HepG2 (cell line): Measurements from ENCODE around the gene TTC23L. TPM values are rescaled to one million over a fixed set of nuclear protein-coding genes. Genes with fewer than 3 reads are reported as not detected.
A peak's percentile ranks its signal among the peaks of the same experiment; 100 is the strongest.

Experiments used
- ARNTL ChIP-seq: sonication (generic); formaldehyde crosslinking; IDR thresholded peaks from 2 replicates; pipeline ENCODE4 v1.4.0; 2020; ENCODE audit warnings: mild to moderate bottlenecking, missing genetic modification reagents
- CENPBD1 ChIP-seq: sonication (generic); formaldehyde crosslinking; IDR thresholded peaks from 2 replicates; pipeline ENCODE4 v1.8.0; 2022; ENCODE audit warnings: missing genetic modification reagents, low read depth, mild to moderate bottlenecking, borderline replicate concordance
- CSRNP2 ChIP-seq: sonication (generic); formaldehyde crosslinking; conservative IDR thresholded peaks from 2 replicates; pipeline ENCODE4 v1.8.0; 2022; ENCODE audit warnings: low read depth, missing genetic modification reagents
- GZF1 ChIP-seq: sonication (generic); formaldehyde crosslinking; IDR thresholded peaks from 2 replicates; pipeline ENCODE4 v1.5.1; 2020; ENCODE audit warnings: mild to moderate bottlenecking, missing genetic modification reagents
- NCOR1 ChIP-seq: fragments of 200-600 bp; sonication (generic); IDR thresholded peaks from 2 replicates; pipeline ENCODE4 v1.7.0; 2017; ENCODE audit warnings: antibody characterized with exemption, low read length, borderline replicate concordance
- PRDM4 ChIP-seq: sonication (generic); formaldehyde crosslinking; IDR thresholded peaks from 2 replicates; pipeline ENCODE4 v1.9.0; 2021; ENCODE audit warnings: missing genetic modification reagents, borderline replicate concordance
- RBM39 ChIP-seq: fragments of 200-400 bp; formaldehyde crosslinking; IDR thresholded peaks from one replicate; pipeline ENCODE4 v1.6.1; 2018; ENCODE audit warnings: antibody characterized with exemption, mild to moderate bottlenecking, low read depth, low read length; ENCODE audit not compliant: poor library complexity, severe bottlenecking
- RXRA ChIP-seq: sonication (generic); formaldehyde crosslinking; IDR thresholded peaks from 2 replicates; pipeline ENCODE4 v1.5.1; 2020; ENCODE audit warnings: missing genetic modification reagents
- SIX4 ChIP-seq: sonication (generic); formaldehyde crosslinking; IDR thresholded peaks from 2 replicates; pipeline ENCODE4 v1.4.0; 2020; ENCODE audit warnings: missing genetic modification reagents
- ZNF10 ChIP-seq: sonication (generic); formaldehyde crosslinking; IDR thresholded peaks from 2 replicates; pipeline ENCODE4 v1.4.0; 2020; ENCODE audit warnings: mild to moderate bottlenecking, low read depth, missing genetic modification reagents, borderline replicate concordance
- ZNF12 ChIP-seq: sonication (generic); formaldehyde crosslinking; IDR thresholded peaks from 2 replicates; pipeline ENCODE4 v1.5.0; 2020; ENCODE audit warnings: missing genetic modification reagents
- ZNF180 ChIP-seq: sonication (generic); formaldehyde crosslinking; IDR thresholded peaks from 2 replicates; pipeline ENCODE4 v1.4.0; 2020; ENCODE audit warnings: low read depth, missing genetic modification reagents, borderline replicate concordance
- ZNF274 ChIP-seq: sonication (generic); formaldehyde crosslinking; IDR thresholded peaks from 2 replicates; pipeline ENCODE4 v1.5.1; 2020; ENCODE audit warnings: mild to moderate bottlenecking, missing genetic modification reagents
- ZNF30 ChIP-seq: sonication (generic); formaldehyde crosslinking; IDR thresholded peaks from 2 replicates; pipeline ENCODE4 v1.5.0; 2020; ENCODE audit warnings: mild to moderate bottlenecking, missing genetic modification reagents
- ZNF484 ChIP-seq: sonication (generic); formaldehyde crosslinking; IDR thresholded peaks from 2 replicates; pipeline ENCODE4 v1.5.1; 2020; ENCODE audit warnings: mild to moderate bottlenecking, low read depth, missing genetic modification reagents, borderline replicate concordance
- ZNF550 ChIP-seq: sonication (generic); formaldehyde crosslinking; IDR thresholded peaks from 2 replicates; pipeline ENCODE4 v1.4.0; 2020; ENCODE audit warnings: mild to moderate bottlenecking, missing genetic modification reagents, borderline replicate concordance
- ZNF564 ChIP-seq: sonication (generic); formaldehyde crosslinking; IDR thresholded peaks from 2 replicates; pipeline ENCODE4 v1.8.1; 2023; ENCODE audit warnings: mild to moderate bottlenecking, missing genetic modification reagents
- ZNF577 ChIP-seq: sonication (generic); formaldehyde crosslinking; IDR thresholded peaks from 2 replicates; pipeline ENCODE4 v1.4.0; 2020; ENCODE audit warnings: mild to moderate bottlenecking, low read depth, missing genetic modification reagents, borderline replicate concordance
- ZNF891 ChIP-seq: sonication (generic); formaldehyde crosslinking; IDR thresholded peaks from 2 replicates; pipeline ENCODE4 v1.5.0; 2020; ENCODE audit warnings: mild to moderate bottlenecking, missing genetic modification reagents
- polyA plus RNA-seq, 8 experiments: library from polyadenylated mRNA; depleted of rRNA in 3 of 8; stranded (reverse) in 7 of 8; unstranded in 1 of 8; fragments of >200 nt; fragmentation: Illumina TruSeq in 4 of 8; extraction: Trizol in 4 of 8; gene quantifications; 2 replicates each; pipeline versions ENCODE4 v1.2.1 to v1.2.3, GENCODE V29; 2011 to 2016; ENCODE audit warnings: low read depth in 4 of 8, missing spikeins in 1 of 8, mixed read lengths in 1 of 8; ENCODE audit not compliant: insufficient read depth in 1 of 8
- total RNA-seq, 5 experiments: library from RNA; depleted of rRNA; stranded (reverse); fragments of >200 nt; fragmentation: Illumina TruSeq; extraction: Trizol; gene quantifications; 2 replicates each; pipeline ENCODE4 v1.2.3, GENCODE V29; 2016; ENCODE audit warnings: low read depth in 1 of 5
- TF ChIP-seq, protein P1 (sequence below): sonication (generic); formaldehyde crosslinking; IDR thresholded peaks from 2 replicates; pipeline ENCODE4 v1.4.0; 2020; ENCODE audit warnings: mild to moderate bottlenecking, missing genetic modification reagents
- TF ChIP-seq, protein P2 (sequence below): sonication (generic); formaldehyde crosslinking; conservative IDR thresholded peaks from 2 replicates; pipeline ENCODE4 v1.8.1; 2023; ENCODE audit warnings: missing genetic modification reagents

Gene TTC23L
- total and polyA plus RNA-seq, 2 of the 13 experiments (the other 11 are each of a cell fraction or from before 2014, with no cell fraction given), result 0.37 to 1.4 TPM

DNA sequence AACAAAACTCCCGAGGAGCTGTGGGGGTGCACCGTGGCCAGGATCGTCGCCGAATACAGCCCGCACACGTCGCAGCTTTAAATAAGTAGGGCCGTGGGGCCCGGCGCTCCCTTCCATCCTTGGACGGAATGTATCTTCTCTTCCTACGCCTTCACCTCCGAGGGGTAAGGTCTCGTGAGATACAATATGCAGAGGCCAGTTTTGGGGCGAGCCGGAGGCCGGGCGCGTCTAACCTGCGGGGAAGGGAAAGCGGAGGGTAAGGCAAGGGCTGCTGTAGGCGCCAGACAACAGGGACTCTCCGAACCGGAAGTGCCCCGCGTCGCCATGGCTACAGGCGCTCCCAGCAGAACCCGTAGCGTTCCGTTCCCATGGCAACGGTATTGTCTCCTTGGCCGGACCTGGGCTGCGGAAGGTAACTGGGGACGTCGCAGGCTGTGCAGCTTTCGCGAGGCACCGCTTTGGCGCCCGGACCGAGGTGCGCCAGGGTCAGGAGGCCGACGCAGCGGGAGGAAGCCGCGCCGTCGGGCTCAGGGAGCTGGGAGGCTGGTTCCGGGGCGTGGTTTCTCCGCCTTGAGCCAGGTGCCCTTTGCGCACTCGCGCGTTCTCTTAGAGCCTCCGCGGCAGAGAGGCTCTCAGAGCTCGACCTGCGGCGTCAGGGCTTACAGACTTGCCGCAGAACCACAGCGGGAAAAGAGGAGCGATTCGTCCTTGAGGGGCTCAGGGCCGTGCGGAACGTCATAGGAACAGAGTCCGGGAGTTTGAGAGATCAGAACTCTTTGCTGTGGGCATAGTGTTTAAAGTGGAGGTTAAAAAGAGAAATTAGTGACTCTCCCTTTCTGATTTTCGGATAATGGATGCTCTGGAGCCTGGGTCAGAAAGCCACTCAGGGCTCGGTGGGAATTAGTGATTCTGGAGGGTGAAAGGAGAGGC, at the start of gene TTC23L (continued):
- TF ChIP-seq ZNF577 (CRISPR knock-in tag) (no peak), ZNF30 (no peak), ZNF180 (CRISPR knock-in tag) (peak; percentile 76; the same call in 1 of the 2 replicates), GZF1 (CRISPR knock-in tag) (peak; percentile 36; the same call in 1 of the 2 replicates), RBM39 (peak; percentile 72), RXRA (CRISPR knock-in tag) (peak; percentile 90), ZNF12 (CRISPR knock-in tag) (peak; percentile 37; the same call in 1 of the 2 replicates), ZNF891 (CRISPR knock-in tag) (0 out of 2 replicates have a peak, but pooled peaks have one; percentile 70), CENPBD1 (CRISPR knock-in tag) (0 out of 2 replicates have a peak, but pooled peaks have one; percentile 77), ZNF10 (CRISPR knock-in tag) (no peak), NCOR1 (peak; percentile 71; the same call in 1 of the 2 replicates), ZNF274 (CRISPR knock-in tag) (peak; percentile 88; the same call in 1 of the 2 replicates), PRDM4 (CRISPR knock-in tag) (no peak), ZNF564 (peak; percentile 83; the same call in 1 of the 2 replicates), ZNF484 (CRISPR knock-in tag) (no peak), ARNTL (no peak; the same call in 1 of the 2 replicates), SIX4 (CRISPR knock-in tag) (0 out of 2 replicates have a peak, but pooled peaks have one; percentile 10), CSRNP2 (CRISPR knock-in tag) (no peak), ZNF550 (CRISPR knock-in tag) (no peak)
- TF ChIP-seq, protein P1, sequence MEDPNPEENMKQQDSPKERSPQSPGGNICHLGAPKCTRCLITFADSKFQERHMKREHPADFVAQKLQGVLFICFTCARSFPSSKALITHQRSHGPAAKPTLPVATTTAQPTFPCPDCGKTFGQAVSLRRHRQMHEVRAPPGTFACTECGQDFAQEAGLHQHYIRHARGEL (CRISPR knock-in tag), result 0 out of 2 replicates have a peak, but pooled peaks have one; percentile 76
- TF ChIP-seq, protein P2, sequence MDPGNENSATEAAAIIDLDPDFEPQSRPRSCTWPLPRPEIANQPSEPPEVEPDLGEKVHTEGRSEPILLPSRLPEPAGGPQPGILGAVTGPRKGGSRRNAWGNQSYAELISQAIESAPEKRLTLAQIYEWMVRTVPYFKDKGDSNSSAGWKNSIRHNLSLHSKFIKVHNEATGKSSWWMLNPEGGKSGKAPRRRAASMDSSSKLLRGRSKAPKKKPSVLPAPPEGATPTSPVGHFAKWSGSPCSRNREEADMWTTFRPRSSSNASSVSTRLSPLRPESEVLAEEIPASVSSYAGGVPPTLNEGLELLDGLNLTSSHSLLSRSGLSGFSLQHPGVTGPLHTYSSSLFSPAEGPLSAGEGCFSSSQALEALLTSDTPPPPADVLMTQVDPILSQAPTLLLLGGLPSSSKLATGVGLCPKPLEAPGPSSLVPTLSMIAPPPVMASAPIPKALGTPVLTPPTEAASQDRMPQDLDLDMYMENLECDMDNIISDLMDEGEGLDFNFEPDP (CRISPR knock-in tag), result no peak
